Caco-2 (cell line): ENCODE results near the gene PNLIPRP3. TPM values are rescaled to one million over a fixed set of nuclear protein-coding genes. Genes with fewer than 3 reads are reported as not detected.

Experiments used
- BruUV-seq: library from RNA; stranded (reverse); fragments of 400-500 nt; replicated peaks from 2 replicates; lab custom pipeline; 2021; lab: Mats Ljungman, UMichigan
- CTCF ChIA-PET: fragments of 300-600 bp; sonication (Branson Sonifier 250); formaldehyde crosslinking; loops from one replicate; lab custom pipeline; 2022; ENCODE audit warnings: antibody characterized with exemption; lab: Charles Lee
- POLR2A ChIA-PET: fragments of 300-600 bp; sonication (Branson Sonifier 250); formaldehyde crosslinking; loops from one replicate; lab custom pipeline; 2022; ENCODE audit warnings: antibody characterized with exemption; lab: Charles Lee
- DNase-seq, 2 experiments: peaks; one replicate each; pipeline versions ENCODE4 v3.0.0 to v3.0.0-alpha.2; 2020 to 2022
- H3K27me3 ChIP-seq: replicated peaks from 2 replicates; pipeline ENCODE4 v1.6.0; 2011; ENCODE audit warnings: low read length; ENCODE audit not compliant: control insufficient read depth, insufficient read depth
- H3K36me3 ChIP-seq: 2 replicates; pipeline ENCODE4 v1.5.1; 2011; ENCODE audit warnings: low read length; ENCODE audit not compliant: control insufficient read depth, insufficient read depth
- H3K4me1 ChIP-seq: fragments of 250-450 bp; sonication (Bioruptor Pico); 2 replicates; pipeline ENCODE4 v1.5.1; 2020; ENCODE audit warnings: mild to moderate bottlenecking
- H3K4me3 ChIP-seq: 2 replicates; pipeline ENCODE4 v1.5.1; 2011; ENCODE audit warnings: low read depth, mild to moderate bottlenecking, control low read depth, low read length
- H3K9me3 ChIP-seq: fragments of 250-450 bp; sonication (Bioruptor Pico); 2 replicates; pipeline ENCODE4 v1.5.1; 2020; ENCODE audit warnings: mild to moderate bottlenecking, moderate library complexity
- H3K27ac Mint-ChIP-seq: one replicate; pipeline ENCODE4 v1.8.0; 2022; ENCODE audit warnings: mixed read lengths; ENCODE audit not compliant: unreplicated experiment
- H3K27me3 Mint-ChIP-seq: one replicate; pipeline ENCODE4 v1.8.0; 2022; ENCODE audit warnings: mixed read lengths; ENCODE audit not compliant: insufficient read depth, unreplicated experiment
- H3K36me3 Mint-ChIP-seq: one replicate; pipeline ENCODE4 v1.8.0; 2022; ENCODE audit warnings: mild to moderate bottlenecking, mixed read lengths; ENCODE audit not compliant: insufficient read depth, unreplicated experiment
- H3K4me1 Mint-ChIP-seq: one replicate; pipeline ENCODE4 v1.8.0; 2022; ENCODE audit warnings: low read depth, mixed read lengths; ENCODE audit not compliant: unreplicated experiment
- H3K4me3 Mint-ChIP-seq: one replicate; pipeline ENCODE4 v1.8.0; 2022; ENCODE audit warnings: mild to moderate bottlenecking, moderate library complexity, mixed read lengths; ENCODE audit not compliant: unreplicated experiment
- H3K9me3 Mint-ChIP-seq: one replicate; pipeline ENCODE4 v1.8.0; 2022; ENCODE audit warnings: mixed read lengths; ENCODE audit not compliant: unreplicated experiment
- intact Hi-C: fragments of 100-400 bp; cut with micrococcal nuclease; formaldehyde crosslinking; loops from one replicate; pipeline ENCODE4 v1.10.0; 2022; ENCODE audit not compliant: unreplicated experiment
- total RNA-seq: library from RNA; stranded (reverse); gene quantifications from 2 replicates; pipeline ENCODE4 v1.2.3, GENCODE V29; 2022
- TF ChIP-seq, protein P1 (sequence below), 2 experiments: fragments of 200-600 bp in 1 of 2; IDR thresholded peaks; 1 replicate in 1 of 2; 2 replicates in 1 of 2; pipeline versions ENCODE4 v1.5.1 to v1.8.0; 2011 to 2022; ENCODE audit warnings: antibody characterized with exemption in 1 of 2, control low read depth in 1 of 2, inconsistent platforms in 1 of 2, low read depth in 1 of 2, low read length in 1 of 2, mild to moderate bottlenecking in 1 of 2, moderate library complexity in 1 of 2; ENCODE audit not compliant: insufficient read depth in 1 of 2, severe bottlenecking in 1 of 2, unreplicated experiment in 1 of 2

Gene PNLIPRP3
- total RNA-seq, 1 experiment from 2014 or later, result not detected

DNA sequence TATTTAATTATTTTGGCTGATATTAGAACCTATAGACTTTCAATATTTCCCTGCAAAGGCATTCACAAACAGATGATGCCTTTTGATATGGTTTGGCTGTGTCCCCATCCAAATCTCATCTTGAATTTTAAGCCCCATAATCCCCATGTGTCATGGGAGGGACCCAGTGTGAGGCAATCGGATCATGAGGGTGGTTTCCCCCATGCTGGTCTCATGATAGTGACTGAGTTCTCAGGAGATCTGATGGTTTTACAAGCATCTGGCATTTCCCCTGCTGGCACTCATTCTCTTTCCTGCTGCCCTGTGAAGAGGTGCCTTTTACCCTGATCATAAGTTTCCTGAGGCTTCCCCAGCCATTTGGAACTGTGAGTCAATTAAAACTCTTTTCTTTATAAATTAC is 9.3 kb upstream of the PNLIPRP3 start:
- Mint-ChIP-seq H3K9me3 (no peaks in the 10 kb centered on the region), H3K4me1 (no peaks in the 10 kb centered on the region), H3K27ac (no peak overlapping the region), H3K36me3 (no peaks in the 10 kb centered on the region), H3K4me3 (no peak overlapping the region), H3K27me3 (peaks cover 9% of the 10 kb centered on the region)
- intact Hi-C loops, result no loop called here
- Histone ChIP-seq H3K4me1 (no peaks in the 10 kb centered on the region), H3K36me3 (no peaks in the 10 kb centered on the region), H3K27me3 (no peaks in the 10 kb centered on the region), H3K4me3 (no peak overlapping the region), H3K9me3 (no peaks in the 10 kb centered on the region)
- POLR2A ChIA-PET, result no interaction called here
- TF ChIP-seq, protein P1, sequence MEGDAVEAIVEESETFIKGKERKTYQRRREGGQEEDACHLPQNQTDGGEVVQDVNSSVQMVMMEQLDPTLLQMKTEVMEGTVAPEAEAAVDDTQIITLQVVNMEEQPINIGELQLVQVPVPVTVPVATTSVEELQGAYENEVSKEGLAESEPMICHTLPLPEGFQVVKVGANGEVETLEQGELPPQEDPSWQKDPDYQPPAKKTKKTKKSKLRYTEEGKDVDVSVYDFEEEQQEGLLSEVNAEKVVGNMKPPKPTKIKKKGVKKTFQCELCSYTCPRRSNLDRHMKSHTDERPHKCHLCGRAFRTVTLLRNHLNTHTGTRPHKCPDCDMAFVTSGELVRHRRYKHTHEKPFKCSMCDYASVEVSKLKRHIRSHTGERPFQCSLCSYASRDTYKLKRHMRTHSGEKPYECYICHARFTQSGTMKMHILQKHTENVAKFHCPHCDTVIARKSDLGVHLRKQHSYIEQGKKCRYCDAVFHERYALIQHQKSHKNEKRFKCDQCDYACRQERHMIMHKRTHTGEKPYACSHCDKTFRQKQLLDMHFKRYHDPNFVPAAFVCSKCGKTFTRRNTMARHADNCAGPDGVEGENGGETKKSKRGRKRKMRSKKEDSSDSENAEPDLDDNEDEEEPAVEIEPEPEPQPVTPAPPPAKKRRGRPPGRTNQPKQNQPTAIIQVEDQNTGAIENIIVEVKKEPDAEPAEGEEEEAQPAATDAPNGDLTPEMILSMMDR (IDR thresholded peaks at IDR 0.05; ENCODE audit: insufficient read depth in 1 of 2, low read depth in 1 of 2, low read length in 1 of 2, severe bottlenecking in 1 of 2, unreplicated experiment in 1 of 2), result no peak
- CTCF ChIA-PET, result no interaction called here
- no peak for DNase-seq
- BruUV-seq, result no TSS peak

DNA sequence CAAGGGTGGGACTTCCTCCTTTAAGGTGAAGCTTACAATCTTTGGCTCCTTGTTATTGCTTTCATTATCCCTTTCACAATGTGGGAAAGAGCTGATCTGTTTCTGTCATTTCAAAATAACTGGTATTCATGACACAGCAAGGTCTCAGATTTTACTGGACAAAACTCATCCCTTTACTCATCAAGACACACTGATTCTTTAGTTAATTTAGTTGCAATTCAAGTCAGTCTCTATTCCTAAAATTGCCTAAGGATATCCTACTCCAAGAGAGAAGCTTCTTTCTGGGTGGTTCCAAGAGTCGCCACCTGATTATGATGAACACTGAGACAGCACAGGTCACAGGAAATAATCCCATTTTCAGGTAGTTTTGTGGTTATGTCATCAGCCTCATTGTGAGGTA is 5.8 kb upstream of the PNLIPRP3 start:
- Mint-ChIP-seq H3K9me3 (no peaks in the 10 kb centered on the region), H3K4me3 (no peak overlapping the region), H3K4me1 (no peaks in the 10 kb centered on the region), H3K36me3 (no peaks in the 10 kb centered on the region), H3K27me3 (peaks cover 11% of the 10 kb centered on the region), H3K27ac (no peak overlapping the region)
- no TSS peak for BruUV-seq
- TF ChIP-seq, protein P1 (IDR thresholded peaks at IDR 0.05; ENCODE audit: insufficient read depth in 1 of 2, low read depth in 1 of 2, low read length in 1 of 2, severe bottlenecking in 1 of 2, unreplicated experiment in 1 of 2), result no peak
- Histone ChIP-seq H3K27me3 (no peaks in the 10 kb centered on the region), H3K36me3 (no peaks in the 10 kb centered on the region), H3K9me3 (no peaks in the 10 kb centered on the region), H3K4me1 (no peaks in the 10 kb centered on the region), H3K4me3 (no peak overlapping the region)
- DNase-seq, result no peak
- intact Hi-C loops, result no loop called here
- ChIA-PET CTCF (no interaction called here), POLR2A (no interaction called here)

DNA sequence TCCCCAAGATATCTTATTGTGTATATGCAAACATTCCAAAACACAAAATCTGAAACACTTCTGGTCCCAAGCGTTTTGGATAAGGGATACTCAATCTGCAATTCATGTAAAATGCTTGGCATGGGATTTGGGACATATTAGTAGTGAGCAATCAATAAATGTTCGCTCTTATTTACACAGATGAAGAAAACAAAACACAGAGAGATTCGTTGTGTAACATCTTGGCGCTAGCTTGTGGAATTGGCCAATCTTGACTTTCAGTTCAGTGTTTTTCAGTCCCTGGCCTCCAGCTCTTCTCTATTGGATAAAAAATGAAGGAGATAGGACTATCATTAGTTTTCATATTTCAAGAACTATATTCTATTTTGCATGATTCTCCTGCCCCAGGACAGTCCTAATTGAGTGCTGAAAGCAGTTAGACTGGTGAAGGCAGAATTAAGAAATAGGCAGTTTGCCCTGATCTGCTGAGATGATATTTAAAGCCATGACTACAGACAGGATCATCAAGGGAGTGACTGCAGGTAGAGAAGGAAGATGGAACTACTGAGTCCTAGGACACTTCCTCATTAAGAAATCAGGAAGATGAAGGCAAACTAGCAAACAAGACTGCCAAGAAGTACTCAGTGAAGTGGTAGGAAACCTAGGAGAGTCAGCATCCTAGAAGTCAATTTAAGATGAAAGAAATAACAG is 1.8 kb downstream of the PNLIPRP3 start:
- intact Hi-C loops, result no loop called here
- Histone ChIP-seq H3K4me1 (no peaks in the 10 kb centered on the region), H3K36me3 (no peaks in the 10 kb centered on the region), H3K4me3 (no peak overlapping the region), H3K9me3 (no peaks in the 10 kb centered on the region), H3K27me3 (no peaks in the 10 kb centered on the region)
- Mint-ChIP-seq H3K27me3 (peaks cover 8% of the 10 kb centered on the region), H3K27ac (no peak overlapping the region), H3K4me3 (no peak overlapping the region), H3K4me1 (no peaks in the 10 kb centered on the region), H3K9me3 (no peaks in the 10 kb centered on the region), H3K36me3 (no peaks in the 10 kb centered on the region)
- TF ChIP-seq, protein P1 (IDR thresholded peaks at IDR 0.05; ENCODE audit: insufficient read depth in 1 of 2, low read depth in 1 of 2, low read length in 1 of 2, severe bottlenecking in 1 of 2, unreplicated experiment in 1 of 2), result no peak
- POLR2A ChIA-PET, result no interaction called here
- no TSS peak for BruUV-seq
- DNase-seq, result no peak
- CTCF ChIA-PET, result no interaction called here
